Memory B cell (primary cell): ENCODE data around the gene MAPKAP1.

ENCODE experiments used
- ATAC-seq: fragments of 150-1000 bp; cut with Tn5 transposase; 2 replicates; pipeline ENCODE4 v1.10.0; 2021; ENCODE audit warnings: low read depth, mild to moderate bottlenecking, moderate library complexity
- DNase-seq, 2 donors: peaks; one replicate each; pipeline ENCODE4 v3.0.0; 2022; ENCODE audit warnings: low spot score in 2 of 2
- H3K27ac Mint-ChIP-seq: one replicate; pipeline ENCODE4 v1.8.0; 2022; ENCODE audit warnings: mild to moderate bottlenecking, moderate library complexity, mixed read lengths
- H3K27me3 Mint-ChIP-seq: one replicate; pipeline ENCODE4 v1.8.0; 2022; ENCODE audit warnings: mixed read lengths
- H3K36me3 Mint-ChIP-seq: one replicate; pipeline ENCODE4 v1.8.0; 2022; ENCODE audit warnings: mild to moderate bottlenecking, mixed read lengths
- H3K4me1 Mint-ChIP-seq: one replicate; pipeline ENCODE4 v1.8.0; 2022; ENCODE audit warnings: mixed read lengths
- H3K4me3 Mint-ChIP-seq: one replicate; pipeline ENCODE4 v1.8.0; 2022; ENCODE audit warnings: mild to moderate bottlenecking, moderate library complexity, mixed read lengths
- H3K9me3 Mint-ChIP-seq: one replicate; pipeline ENCODE4 v1.8.0; 2022; ENCODE audit warnings: mixed read lengths

MAPKAP1 gene

DNA sequence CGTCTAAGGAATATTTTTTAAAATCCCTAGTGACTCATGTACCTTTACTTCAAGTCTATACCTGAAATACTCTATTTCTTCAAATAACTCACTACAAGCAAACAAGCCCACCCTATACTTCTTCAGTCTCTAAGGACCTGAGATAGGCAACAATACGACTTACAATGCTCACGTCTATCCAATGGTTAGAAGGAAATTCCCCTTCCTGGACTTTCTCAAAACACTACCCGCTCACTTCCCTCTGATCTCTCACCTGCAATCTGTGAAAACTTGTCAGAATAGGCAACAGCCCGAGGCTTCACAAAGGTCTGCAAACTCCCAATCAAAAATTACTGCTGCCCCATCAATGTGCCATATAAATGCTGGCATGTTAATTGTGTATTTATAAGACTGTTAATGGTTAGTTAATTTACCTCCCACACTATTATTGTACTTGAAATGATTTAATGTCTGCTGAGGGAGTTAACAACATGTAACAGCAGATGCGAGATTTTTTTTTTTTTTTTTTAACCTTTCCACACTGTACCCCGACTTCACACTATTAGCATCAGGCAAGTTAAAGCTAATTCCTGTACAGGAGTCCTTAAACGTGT is 27.3 kb downstream of the MAPKAP1 start:
- Mint-ChIP-seq H3K4me1 (peaks cover 23% of the 10 kb centered on the region), H3K4me3 (no peak overlapping the region), H3K27me3 (no peaks in the 10 kb centered on the region), H3K36me3 (peaks cover 12% of the 10 kb centered on the region), H3K9me3 (no peaks in the 10 kb centered on the region), H3K27ac (no peak overlapping the region)
- DNase-seq, result no peak
- no peak for ATAC-seq

DNA sequence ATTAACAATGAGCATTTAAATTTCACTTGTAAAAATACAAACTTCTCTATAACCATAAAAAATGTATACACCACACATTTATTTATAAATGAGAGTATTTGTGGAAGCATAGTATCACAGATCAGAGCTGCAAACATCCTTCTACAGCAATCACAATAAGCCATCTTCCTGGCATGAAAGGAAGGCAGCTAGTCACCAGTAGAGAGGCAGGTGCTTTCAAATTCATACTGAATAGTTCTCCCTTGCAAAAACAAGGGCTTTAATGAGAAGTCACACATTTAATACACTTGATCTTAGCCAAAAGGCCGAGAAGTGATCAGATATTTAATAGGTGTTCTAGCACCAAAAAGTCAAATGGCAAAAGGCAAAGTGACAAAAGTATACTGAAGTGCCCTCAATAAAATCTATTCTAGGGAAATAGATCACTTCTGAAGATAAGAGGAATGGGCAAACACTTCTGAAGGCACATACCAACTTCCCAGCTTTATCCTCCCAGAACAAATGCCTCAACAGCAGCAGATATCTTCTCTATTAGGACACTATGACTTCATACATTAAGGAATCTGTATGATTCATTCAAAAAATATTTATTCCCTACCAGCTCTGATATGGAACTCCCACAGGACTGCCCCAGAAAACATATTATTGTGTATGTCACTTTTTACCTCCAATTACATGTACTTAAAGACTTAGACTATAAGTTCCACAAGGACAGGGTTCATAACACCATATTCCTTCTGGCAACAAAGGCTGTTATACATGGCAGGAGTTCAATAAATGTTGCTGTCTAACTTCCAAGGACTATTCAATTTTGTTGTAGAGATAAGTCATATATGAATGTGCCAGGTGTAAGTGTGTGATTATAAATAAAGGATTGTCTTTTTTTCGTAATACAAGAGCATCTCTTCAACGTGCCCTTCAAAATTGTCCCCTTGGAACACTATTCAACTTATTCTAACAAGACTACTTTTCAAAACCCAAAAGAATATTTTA is 31.7 kb downstream of the MAPKAP1 start:
- Mint-ChIP-seq H3K9me3 (no peaks in the 10 kb centered on the region), H3K4me3 (no peak overlapping the region), H3K27me3 (no peaks in the 10 kb centered on the region), H3K27ac (peak overlapping the region; percentile 51), H3K4me1 (peaks cover 19% of the 10 kb centered on the region), H3K36me3 (peaks cover 16% of the 10 kb centered on the region)
- ATAC-seq, result no peak
- DNase-seq, result no peak

DNA sequence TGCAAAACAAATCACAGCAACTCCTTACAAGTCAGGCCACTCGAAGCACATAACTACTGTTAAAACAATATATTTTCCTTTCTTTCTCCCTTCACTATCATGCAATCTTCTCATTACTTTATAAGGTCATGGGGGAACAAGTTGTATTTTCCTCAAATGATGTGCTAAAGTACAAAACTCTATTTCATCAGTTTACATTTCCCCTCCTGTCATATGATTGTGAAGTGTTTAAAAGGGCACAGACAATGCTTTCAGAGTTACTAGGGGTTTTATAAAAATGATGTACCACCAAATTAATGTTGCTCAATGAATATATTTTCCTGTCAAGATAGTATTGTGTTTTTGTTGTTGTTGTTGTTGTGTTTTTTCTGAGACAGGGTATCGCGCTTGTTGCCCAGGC is 34.1 kb downstream of the MAPKAP1 start:
- peaks cover 19% of the 10 kb centered on the region for H3K36me3 Mint-ChIP-seq
- no peak overlapping the region for H3K4me3 Mint-ChIP-seq
- no peak overlapping the region for H3K27ac Mint-ChIP-seq
- no peaks in the 10 kb centered on the region for H3K9me3 Mint-ChIP-seq
- peaks cover 13% of the 10 kb centered on the region for H3K4me1 Mint-ChIP-seq
- no peaks in the 10 kb centered on the region for H3K27me3 Mint-ChIP-seq
- ATAC-seq (no peak), DNase-seq (no peak)

DNA sequence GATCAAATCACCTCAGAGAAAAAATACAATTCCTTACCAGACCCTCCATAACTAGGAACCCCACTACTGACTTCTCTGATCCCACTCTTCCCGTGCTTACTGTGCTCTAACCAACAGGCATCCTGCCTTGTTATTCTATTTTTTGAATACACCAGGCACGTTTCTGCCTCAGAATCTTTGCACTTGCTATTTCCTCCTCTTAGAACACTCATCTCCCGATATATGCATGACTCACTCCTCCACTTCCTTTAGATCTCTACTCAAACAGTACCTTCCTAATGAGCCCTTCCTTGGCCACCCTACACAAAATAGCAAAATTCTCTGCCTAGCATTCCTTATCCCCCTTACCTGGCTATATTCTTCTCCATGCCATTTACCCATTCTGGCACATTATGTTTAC is 43.9 kb downstream of the MAPKAP1 start:
- no peak for ATAC-seq
- no peak for DNase-seq
- H3K27me3 Mint-ChIP-seq, result no peaks in the 10 kb centered on the region
- H3K36me3 Mint-ChIP-seq, result peaks cover 18% of the 10 kb centered on the region
- no peaks in the 10 kb centered on the region for H3K9me3 Mint-ChIP-seq
- H3K4me1 Mint-ChIP-seq, result peaks cover 8% of the 10 kb centered on the region
- H3K4me3 Mint-ChIP-seq, result no peak overlapping the region
- no peak overlapping the region for H3K27ac Mint-ChIP-seq

DNA sequence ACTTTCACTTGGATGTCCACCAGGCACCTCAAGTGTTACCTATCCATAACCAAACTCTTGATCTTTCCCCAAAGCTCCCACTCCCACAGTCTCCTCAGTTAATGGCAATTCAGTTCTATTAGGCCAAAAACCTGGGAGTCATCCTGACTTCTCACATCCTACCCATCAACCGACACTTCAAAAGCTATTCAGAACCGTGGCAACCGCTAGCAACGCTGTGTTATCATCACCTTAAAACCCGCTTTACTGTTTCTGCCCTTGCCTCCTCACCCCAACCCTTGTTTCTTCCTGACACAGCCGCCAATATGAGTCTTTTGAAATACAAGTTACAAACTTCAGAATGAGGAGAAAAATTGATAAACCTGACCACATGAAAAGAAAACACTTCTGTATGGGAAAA is 46.5 kb downstream of the MAPKAP1 start:
- H3K4me3 Mint-ChIP-seq, result no peak overlapping the region
- no peaks in the 10 kb centered on the region for H3K9me3 Mint-ChIP-seq
- no peaks in the 10 kb centered on the region for H3K27me3 Mint-ChIP-seq
- DNase-seq, result no peak
- peaks cover 17% of the 10 kb centered on the region for H3K36me3 Mint-ChIP-seq
- no peak for ATAC-seq
- peaks cover 7% of the 10 kb centered on the region for H3K4me1 Mint-ChIP-seq
- no peak overlapping the region for H3K27ac Mint-ChIP-seq

DNA sequence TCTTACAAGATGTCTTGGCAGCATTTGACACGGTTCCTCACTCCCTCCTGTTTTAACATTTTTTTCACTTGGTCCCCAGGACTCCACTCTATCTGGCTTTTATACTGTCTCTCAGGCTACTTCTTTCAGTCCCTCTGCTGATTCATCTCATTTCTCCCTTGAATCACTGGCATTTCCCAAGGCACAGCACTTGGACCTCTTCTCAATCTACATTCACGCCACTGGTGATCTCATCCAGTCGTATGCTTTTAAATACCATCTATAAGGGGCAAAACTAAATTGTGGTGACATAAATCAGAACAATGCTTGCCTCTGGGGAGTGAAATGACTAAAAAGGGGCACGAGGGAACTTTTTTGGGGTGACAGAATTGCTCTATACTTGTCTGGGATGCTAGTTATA is 47.1 kb downstream of the MAPKAP1 start:
- no peak for DNase-seq

DNA sequence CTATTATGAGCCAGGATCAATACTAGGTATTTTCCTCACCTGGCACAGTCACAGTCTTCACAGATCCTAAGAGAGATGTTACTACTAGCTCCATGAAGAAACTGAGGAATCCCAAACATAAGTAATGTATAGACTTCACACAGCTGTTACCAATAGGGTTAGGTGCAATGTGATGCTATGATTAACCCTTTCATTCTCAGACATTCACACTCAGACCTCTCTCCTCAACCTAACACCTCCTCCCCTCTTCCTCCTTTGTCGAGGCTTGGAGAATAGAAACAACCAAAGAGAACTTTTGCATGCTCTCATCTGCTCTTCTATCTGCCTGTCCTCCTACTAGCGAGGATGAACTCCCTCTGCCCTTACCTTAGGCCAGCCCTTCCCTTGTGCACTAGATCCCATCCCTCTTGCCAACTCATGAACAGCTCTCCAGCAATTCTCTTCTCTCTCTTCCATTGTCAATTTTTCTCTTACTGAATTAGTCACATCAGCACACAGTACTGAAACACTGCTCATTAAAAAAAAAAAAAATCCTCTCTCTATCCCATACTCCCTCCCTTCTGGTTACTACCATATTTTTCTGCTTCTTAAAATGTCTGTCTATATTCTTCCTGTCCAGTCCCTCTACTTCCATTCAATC is 47.7 kb downstream of the MAPKAP1 start:
- Mint-ChIP-seq H3K4me3 (no peak overlapping the region), H3K27me3 (no peaks in the 10 kb centered on the region), H3K36me3 (peaks cover 14% of the 10 kb centered on the region), H3K9me3 (no peaks in the 10 kb centered on the region), H3K4me1 (peaks cover 7% of the 10 kb centered on the region), H3K27ac (no peak overlapping the region)
- DNase-seq (no peak), ATAC-seq (no peak)

More for the DNA sequence above, 47.1 kb downstream of the MAPKAP1 start:
- no peaks in the 10 kb centered on the region for H3K27me3 Mint-ChIP-seq
- no peak overlapping the region for H3K4me3 Mint-ChIP-seq
- H3K36me3 Mint-ChIP-seq, result peaks cover 14% of the 10 kb centered on the region
- H3K27ac Mint-ChIP-seq, result no peak overlapping the region
- H3K4me1 Mint-ChIP-seq, result peaks cover 7% of the 10 kb centered on the region
- no peak for ATAC-seq
- H3K9me3 Mint-ChIP-seq, result no peaks in the 10 kb centered on the region

DNA sequence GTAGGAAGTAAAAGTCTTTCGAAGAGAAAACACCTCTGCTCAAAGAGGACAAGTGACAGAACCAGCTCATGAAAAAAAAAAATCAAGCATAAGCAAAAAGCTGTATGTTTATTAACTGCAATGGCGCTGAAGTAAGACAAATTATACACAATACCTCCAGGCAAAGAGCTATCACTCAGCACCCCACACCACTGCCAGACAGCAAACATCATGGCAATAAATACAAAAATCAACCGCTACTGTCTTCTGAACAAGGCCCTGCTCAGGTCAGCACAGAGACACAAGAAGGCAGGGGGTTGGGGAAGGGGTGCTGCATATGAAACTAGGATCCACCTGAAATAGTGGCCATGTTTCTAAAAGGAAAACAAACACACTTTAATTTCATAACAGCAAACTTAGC is 50.4 kb downstream of the MAPKAP1 start:
- Mint-ChIP-seq H3K4me3 (no peak overlapping the region), H3K27ac (no peak overlapping the region), H3K9me3 (no peaks in the 10 kb centered on the region), H3K36me3 (peaks cover 14% of the 10 kb centered on the region), H3K4me1 (peaks cover 14% of the 10 kb centered on the region), H3K27me3 (no peaks in the 10 kb centered on the region)
- DNase-seq (no peak), ATAC-seq (no peak)

DNA sequence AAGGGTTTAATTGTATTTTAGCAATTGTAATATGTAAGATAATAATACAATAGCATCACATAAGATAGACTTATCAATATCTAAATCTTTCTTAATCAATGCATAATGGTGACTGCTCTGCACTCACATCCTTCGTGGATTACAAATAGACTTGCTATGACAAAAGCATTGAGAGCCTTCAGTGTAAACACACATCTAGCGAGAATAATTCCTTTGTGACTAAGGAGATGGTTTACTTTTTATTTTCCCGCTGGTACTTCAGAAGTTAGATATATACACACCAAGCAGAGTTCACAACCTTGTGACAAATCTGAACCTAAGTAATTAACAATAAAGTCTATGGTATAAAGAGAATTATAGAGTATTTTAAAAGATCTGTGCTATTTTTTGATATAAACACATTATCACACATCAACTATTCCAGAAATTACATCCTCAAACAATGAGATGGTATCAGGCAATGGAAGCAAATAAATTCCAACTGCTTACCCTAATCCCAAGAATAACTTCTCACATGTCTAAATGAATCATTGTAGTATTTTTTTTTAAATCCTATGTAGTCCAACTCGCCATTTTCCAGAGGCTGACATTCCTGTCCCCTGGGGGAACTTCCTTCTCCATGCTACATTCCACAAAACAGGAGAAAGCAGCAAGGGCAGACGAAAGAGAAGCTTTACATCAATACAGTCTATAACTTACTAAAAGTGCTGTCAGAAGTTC is 51.2 kb downstream of the MAPKAP1 start:
- ATAC-seq (no peak), DNase-seq (no peak)
- Mint-ChIP-seq H3K36me3 (peaks cover 14% of the 10 kb centered on the region), H3K9me3 (no peaks in the 10 kb centered on the region), H3K27me3 (no peaks in the 10 kb centered on the region), H3K4me3 (no peak overlapping the region), H3K27ac (no peak overlapping the region), H3K4me1 (peaks cover 14% of the 10 kb centered on the region)

DNA sequence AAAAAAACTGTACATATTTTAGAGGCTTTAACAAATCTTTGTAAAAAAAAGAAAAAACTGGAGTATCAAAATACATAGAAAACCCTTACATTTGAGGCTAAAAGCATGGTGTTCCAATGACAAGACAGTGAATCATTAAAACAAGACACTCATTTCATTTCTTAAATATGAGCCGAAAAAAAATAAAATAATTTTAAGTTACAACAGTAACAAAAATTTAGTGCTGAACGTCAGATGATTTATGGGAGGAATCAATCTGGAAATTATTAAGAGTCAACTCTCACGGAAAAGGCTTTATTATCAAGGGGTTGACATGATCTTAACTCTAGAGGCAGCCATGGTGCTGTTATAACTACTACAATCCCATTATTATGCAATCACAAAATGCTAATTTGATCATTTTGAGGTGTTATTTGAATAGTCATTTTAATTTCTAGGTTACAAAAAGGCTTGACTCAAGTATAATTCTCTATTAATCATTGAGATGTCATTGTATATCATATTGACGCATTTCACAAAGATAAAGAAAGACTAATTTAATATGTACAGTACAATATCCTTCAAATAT is 51.9 kb downstream of the MAPKAP1 start:
- Mint-ChIP-seq H3K36me3 (peaks cover 14% of the 10 kb centered on the region), H3K27ac (no peak overlapping the region)
- DNase-seq, result no peak

DNA sequence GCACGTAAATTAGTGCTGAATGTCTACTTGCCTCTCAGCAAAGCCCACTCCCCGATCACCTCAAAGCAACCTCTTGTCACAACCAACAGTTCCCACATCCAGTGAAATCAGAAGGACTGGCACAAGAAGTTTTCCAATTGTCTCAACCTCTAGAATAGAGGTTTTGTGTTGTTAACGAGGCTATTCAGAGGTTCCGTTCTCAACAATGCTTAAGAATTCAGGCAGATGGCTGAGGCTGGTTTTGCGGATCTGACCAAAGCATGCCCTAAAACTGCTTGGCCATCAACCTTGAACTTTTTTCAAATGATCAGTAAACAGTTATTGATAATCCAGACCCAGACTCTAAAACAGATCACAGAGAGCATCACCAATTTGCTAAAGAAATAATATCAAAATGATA is 52.9 kb downstream of the MAPKAP1 start:
- Mint-ChIP-seq H3K4me1 (peaks cover 27% of the 10 kb centered on the region), H3K27me3 (no peaks in the 10 kb centered on the region), H3K4me3 (no peak overlapping the region), H3K36me3 (peaks cover 14% of the 10 kb centered on the region), H3K9me3 (no peaks in the 10 kb centered on the region), H3K27ac (no peak overlapping the region)
- no peak for DNase-seq
- ATAC-seq, result no peak

More for the DNA sequence above, 51.9 kb downstream of the MAPKAP1 start:
- Mint-ChIP-seq H3K4me3 (no peak overlapping the region), H3K9me3 (no peaks in the 10 kb centered on the region), H3K27me3 (no peaks in the 10 kb centered on the region), H3K4me1 (peaks cover 19% of the 10 kb centered on the region)
- ATAC-seq, result no peak

DNA sequence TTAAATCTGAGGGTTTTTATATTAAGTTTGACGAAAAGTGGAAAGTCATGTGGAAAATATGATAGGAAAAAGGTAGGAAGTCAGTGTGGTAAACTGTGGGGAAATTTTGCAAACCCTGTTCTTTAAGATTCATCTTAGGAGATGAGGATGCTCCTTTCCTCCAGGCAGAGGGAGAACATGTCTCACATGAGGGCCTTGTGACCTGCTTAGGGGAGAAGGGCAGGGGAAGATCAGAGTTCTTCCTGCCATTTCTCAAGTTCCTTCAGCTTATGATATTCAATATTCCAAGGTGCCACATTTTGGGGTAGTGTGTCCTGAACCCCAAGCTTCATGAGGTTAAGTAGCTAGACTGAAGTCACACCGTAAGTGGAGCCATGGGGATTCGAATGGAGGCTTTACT is 53.7 kb downstream of the MAPKAP1 start:
- DNase-seq (no peak), ATAC-seq (no peak)
- Mint-ChIP-seq H3K9me3 (no peaks in the 10 kb centered on the region), H3K36me3 (peaks cover 14% of the 10 kb centered on the region), H3K4me3 (no peak overlapping the region), H3K27me3 (no peaks in the 10 kb centered on the region), H3K27ac (peak overlapping the region; percentile 52), H3K4me1 (peaks cover 30% of the 10 kb centered on the region)

DNA sequence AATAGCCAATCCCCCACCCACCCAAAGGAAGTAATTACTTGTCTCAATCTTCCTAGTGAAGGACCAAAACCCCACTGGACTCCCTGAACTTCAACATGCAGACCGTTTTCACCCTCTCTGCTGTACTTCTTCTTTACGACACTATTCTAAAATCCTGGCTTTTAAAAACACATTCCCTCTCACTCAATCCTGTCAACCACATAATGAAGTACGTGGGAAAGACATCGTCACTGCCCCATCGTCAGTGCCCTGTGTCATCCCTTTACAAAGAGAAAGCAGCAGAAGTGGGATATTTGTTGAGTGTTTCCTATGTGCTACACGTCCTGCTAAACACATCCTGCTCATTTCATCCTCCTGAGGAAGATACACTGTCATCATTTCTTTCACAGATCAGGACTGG is 54.2 kb downstream of the MAPKAP1 start:
- no peak for ATAC-seq
- Mint-ChIP-seq H3K27ac (peak overlapping the region; percentile 52), H3K4me1 (peaks cover 31% of the 10 kb centered on the region), H3K9me3 (no peaks in the 10 kb centered on the region), H3K4me3 (no peak overlapping the region), H3K36me3 (peaks cover 13% of the 10 kb centered on the region), H3K27me3 (no peaks in the 10 kb centered on the region)
- no peak for DNase-seq
